HepG2 (cell line): ENCODE results near the gene ERBB4.

Experiments used
- CEBPZ ChIP-seq: IDR thresholded peaks from 2 replicates; pipeline ENCODE4 v1.6.1; 2012; ENCODE audit warnings: low read length, improper control_type of control experiment
- HCFC1 ChIP-seq: fragments of 150-350 bp; IDR thresholded peaks from 2 replicates; pipeline ENCODE4 v1.6.1; 2014; ENCODE audit warnings: low read depth, low read length
- MEIS1 ChIP-seq: sonication (generic); formaldehyde crosslinking; IDR thresholded peaks from 2 replicates; pipeline ENCODE4 v1.9.0; 2021; ENCODE audit warnings: mild to moderate bottlenecking, missing genetic modification reagents, moderate library complexity, borderline replicate concordance
- NAIF1 ChIP-seq: sonication (generic); formaldehyde crosslinking; IDR thresholded peaks from 2 replicates; pipeline ENCODE4 v1.5.0; 2020; ENCODE audit warnings: mild to moderate bottlenecking, missing genetic modification reagents, borderline replicate concordance
- PCBP1 ChIP-seq: fragments of 200-400 bp; formaldehyde crosslinking; IDR thresholded peaks from 2 replicates; pipeline ENCODE4 v1.6.1; 2017; ENCODE audit warnings: mild to moderate bottlenecking, low read depth, low read length, borderline replicate concordance
- POLR2A ChIP-seq, 2 experiments: IDR thresholded peaks; 2 replicates each; pipeline ENCODE4 v1.6.1; 2011; ENCODE audit warnings: low read depth in 2 of 2, low read length in 2 of 2, mild to moderate bottlenecking in 1 of 2, moderate library complexity in 1 of 2; ENCODE audit not compliant: insufficient read depth in 1 of 2
- SNRNP70 ChIP-seq: fragments of 200-400 bp; formaldehyde crosslinking; IDR thresholded peaks from 2 replicates; pipeline ENCODE4 v1.6.1; 2017; ENCODE audit warnings: mild to moderate bottlenecking, low read depth, low read length, moderate library complexity
- TP53 ChIP-seq: sonication (generic); formaldehyde crosslinking; conservative IDR thresholded peaks from 2 replicates; pipeline ENCODE4 v1.4.0; 2020; ENCODE audit warnings: missing genetic modification reagents
- ZNF24 ChIP-seq: fragments of 450-650 bp; IDR thresholded peaks from 2 replicates; pipeline ENCODE4 v1.6.1; 2017; ENCODE audit warnings: antibody characterized with exemption, mild to moderate bottlenecking
- ZNF253 ChIP-seq: sonication (generic); formaldehyde crosslinking; IDR thresholded peaks from 2 replicates; pipeline ENCODE4 v1.8.0; 2022; ENCODE audit warnings: mild to moderate bottlenecking, missing genetic modification reagents, borderline replicate concordance
- TF ChIP-seq, protein P1 (sequence below): sonication (generic); formaldehyde crosslinking; conservative IDR thresholded peaks from 2 replicates; pipeline ENCODE4 v1.4.0; 2020; ENCODE audit warnings: missing genetic modification reagents

GRCh38 chr2:212328712-212329496, 209.7 kb downstream of the ERBB4 start:
- TF ChIP-seq, protein P1, sequence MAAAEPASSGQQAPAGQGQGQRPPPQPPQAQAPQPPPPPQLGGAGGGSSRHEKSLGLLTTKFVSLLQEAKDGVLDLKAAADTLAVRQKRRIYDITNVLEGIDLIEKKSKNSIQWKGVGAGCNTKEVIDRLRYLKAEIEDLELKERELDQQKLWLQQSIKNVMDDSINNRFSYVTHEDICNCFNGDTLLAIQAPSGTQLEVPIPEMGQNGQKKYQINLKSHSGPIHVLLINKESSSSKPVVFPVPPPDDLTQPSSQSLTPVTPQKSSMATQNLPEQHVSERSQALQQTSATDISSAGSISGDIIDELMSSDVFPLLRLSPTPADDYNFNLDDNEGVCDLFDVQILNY: no peak
- TF ChIP-seq HCFC1 (no peak), TP53 (CRISPR knock-in tag) (no peak), PCBP1 (no peak), NAIF1 (no peak), ZNF253 (CRISPR knock-in tag) (no peak), CEBPZ (no peak), SNRNP70 (no peak), MEIS1 (CRISPR knock-in tag) (no peak), ZNF24 (no peak), POLR2A (IDR thresholded peaks at IDR 0.05; ENCODE audit: insufficient read depth in 1 of 2, low read depth in 2 of 2, low read length in 2 of 2) (no peak)
